ENCODE measurements around the gene C5.

The C5 gene

DNA sequence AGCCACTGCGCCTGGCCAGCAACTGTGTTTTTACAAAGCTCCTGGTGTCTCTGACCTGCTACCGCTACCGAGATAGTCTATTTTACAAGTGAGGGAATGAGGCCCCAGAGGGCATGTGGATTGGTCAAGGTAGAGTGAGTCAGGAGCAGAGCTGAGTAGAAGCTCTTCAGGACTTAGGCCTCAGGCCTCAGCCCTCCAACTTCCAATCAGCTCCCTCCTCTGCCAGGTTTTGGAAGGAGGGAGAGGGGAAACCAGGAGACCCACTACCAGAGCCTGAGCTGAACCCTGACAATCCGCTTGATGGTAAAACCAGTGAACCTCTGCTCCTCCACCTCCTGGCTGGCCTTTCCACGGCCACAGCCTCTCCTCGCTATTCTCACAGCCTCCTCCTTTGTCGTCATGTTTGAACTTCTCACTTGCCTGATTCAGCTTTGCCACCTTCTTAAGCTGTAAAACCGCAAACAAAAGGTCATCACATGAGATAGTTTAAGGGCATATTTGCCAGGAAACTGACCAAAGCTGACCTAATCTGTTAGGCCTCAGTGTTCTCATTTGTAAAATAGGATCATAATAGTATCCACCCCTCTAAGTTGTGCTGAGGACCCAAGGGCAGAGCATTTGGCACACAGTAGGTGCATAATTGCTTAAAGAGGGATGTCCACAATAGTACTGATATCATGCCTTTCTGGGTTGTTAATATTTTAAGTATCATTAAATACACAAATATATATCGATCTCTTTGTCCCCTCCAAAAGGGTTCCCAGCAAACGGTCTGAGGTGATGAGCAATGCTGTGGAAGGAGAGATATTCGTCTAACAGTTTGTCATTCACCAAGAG, 125.2 kb downstream of the C5 start:
- DNase-seq (ENCODE audit: low read depth in 2 of 2): no peak

DNA sequence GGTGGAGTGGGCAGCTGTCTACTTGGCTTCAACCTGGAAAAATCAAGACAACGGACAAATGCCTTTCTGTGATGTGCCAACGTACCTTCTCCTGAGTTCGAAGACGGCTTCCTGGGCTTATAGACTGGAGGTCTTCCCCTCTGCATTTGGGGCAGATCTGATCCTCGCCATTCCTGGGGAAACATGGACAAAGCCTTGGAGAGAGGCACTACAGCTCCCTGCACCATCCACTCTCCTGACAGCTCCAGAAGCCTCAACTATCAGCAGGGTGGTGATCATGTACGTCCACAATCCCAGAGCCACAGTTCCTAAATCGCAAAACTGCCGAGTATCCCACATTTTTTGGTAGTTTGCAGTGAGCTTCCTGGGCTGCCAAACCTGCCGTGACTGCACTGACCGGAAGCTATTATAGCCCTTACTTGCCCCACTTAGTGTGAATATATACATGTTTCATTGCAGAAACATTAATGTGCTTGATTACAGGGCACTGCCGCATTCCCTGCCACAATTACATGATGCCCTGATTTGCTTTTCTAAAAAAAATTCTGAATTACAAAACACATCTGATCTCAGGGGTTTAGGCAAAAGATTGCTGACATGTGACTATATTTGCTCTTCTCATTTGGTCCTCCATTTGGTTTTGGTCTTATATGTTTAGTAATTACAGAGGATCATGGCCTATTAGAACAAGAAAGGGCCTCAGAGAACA, 126.3 kb downstream of the C5 start:
- no peak for DNase-seq (ENCODE audit: low read depth in 2 of 2)

DNA sequence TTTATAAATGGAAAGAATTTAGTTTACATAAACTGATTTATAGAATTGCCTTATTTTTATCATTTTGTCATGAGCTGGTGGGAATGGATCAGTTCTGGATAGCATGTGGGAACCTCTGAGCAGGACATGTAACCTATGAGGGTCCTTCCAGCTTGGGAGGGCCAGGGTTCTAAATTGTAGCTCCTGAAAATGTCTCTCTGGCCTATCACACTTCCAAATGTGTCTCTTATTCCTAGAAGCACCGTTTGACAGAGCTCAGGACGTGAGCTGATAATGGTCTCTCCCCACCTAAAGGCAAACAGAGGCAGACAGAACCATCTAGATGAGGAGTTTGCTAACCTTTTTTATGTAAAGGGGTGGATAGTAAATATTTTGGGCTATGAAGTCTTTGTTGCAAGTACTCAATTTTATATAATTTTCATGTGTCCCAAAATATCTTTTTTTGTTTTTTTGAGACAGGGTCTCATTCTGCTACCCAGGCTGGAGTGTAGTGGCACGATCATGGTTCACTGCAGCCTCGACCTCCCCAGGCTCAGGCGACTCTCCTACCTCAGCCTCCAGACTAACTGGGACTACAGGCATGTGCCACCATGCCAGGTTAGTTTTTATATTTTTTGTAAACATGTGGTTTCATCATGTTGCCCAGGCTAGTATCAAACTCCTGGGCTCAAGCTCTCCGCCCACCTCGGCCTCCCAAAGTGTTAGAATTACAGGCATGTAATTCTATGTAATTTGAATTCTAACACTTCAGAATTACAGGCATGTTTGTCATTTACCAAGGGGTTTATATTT, 127.5 kb downstream of the C5 start:
- no peak for DNase-seq (ENCODE audit: low read depth in 2 of 2)

DNA sequence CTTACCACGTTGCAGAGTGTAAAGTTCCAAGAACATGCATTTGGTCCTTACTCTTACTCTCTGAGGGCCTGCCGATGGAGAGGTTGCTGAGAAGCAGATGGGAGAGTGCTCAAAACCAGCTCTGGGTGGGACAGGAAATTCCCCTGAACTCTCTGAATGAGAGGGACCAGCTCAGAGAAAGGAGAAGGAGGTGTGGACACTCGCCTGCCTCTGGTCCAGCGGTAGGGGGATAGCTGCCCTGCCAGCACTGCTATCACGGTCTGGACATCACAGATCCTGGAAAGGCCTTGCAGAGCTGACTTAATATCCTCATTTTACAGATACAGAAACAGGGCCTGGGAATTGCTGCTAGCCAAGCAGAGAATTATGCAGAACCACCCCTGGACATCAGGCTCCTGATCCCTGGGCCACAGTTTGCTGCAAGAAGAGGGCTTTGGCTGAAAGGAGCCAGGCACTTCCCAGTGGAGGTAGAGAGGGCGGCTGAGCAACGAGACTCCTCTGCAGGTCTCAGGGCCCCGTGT, 128.4 kb downstream of the C5 start:
- no peak for DNase-seq (ENCODE audit: low read depth in 2 of 2)

DNA sequence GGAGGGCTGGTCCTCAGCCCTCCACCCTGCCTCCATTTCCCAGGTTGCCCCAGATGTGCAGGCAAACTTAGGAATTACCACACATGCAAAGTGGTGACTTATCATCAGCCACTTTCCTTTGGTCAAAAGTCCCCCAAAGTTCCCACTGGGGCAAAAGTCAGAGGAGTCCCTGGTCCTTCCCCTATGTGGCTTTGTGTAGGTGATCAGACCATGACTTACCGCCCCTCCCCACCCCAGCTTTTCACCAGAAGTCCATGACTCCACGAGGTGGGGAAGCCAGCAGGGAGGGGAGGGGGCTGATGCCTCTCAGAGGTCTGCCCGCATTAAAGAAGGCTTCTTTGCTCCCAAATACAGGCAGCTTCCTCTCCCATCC, 129.3 kb downstream of the C5 start:
- no peak for DNase-seq (ENCODE audit: low read depth in 2 of 2)

DNA sequence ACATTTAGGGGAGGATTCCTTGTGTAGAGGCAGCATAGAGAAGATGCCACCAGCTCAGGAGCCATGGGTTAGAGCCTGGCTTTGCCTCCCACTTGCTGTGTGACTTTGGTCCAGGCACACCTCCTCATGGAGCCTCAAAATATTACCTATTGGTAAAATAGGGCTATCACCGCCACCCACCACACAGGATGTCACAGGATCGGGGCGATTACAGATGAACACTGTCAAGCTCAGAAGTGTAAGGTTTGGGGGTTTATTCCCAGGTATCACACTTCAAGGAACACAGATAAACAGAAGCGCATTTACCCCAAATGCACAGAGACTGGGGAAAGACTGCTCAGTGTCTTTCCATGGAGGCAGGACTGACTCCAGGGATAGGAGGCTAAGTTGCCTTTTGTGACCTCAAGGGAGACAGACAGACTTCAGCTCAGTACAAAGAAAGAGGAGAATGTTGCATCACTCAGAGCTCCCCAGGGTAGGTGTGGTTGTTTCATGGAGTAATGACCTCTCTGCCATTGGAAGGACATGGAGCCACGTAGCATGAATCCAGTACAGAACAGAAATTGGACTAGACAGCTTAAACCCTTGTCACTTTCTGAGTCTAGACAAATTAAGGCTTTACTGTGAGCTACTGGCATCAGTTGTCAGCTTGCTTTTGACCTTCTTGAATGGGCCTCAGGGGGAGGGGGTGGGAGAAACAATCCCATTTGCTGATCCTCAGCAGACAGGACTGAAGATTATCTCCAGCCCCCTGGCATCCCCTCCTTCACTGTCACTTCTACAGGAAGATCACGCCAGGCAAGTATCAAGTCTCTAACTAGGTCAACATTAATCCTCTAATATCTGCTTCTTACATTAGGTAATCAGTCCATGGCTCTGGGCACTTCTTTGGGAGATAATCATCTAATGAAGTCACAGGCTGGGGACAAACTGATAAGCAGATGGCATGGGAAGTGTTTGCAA, 130.0 kb downstream of the C5 start:
- DNase-seq (ENCODE audit: low read depth in 2 of 2): no peak

DNA sequence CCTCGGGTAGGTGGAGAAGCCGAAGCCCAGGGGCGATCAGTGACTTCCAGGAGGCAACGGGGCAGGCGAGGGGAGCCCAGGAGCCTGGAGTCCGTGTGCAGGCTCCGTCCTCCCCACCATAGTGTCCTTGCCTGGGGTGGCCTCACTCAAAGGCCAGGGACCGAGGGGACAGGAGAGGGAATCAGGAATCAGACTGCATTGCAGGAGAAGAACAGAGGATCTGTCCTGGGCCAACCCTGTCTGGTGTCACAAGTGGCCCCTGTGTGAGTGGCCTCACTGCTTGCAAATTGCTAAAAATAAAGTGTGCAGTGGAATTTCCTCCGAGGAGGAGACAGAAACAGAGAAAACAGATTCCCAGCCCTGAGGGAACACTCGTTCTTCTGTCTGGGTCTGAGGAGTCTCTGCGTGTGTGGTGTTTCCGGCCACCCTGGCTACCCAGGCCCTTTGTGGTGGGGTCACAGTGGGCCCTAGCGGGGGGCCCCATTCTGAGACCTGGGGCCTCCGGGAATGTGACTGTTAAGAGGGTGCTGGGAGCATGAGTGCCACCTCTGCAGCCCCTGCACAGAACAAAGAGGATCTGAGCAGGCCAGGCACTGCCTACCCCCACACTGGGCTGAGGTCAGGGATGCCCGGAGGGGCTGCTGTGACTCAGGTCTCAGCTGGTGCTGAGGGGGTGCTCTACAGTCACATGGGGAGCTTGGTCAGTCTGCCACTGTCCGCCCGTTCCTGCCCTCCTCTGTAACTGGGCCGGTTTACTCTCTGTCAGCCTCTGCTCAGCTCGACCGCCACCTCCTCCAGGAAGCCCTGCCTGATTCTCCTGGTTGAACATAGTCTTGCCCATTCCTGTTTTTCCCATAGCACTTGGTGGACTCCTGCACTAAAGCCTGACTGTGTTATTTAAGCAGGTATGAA, 130.9 kb downstream of the C5 start:
- no peak for DNase-seq (ENCODE audit: low read depth in 2 of 2)

DNA sequence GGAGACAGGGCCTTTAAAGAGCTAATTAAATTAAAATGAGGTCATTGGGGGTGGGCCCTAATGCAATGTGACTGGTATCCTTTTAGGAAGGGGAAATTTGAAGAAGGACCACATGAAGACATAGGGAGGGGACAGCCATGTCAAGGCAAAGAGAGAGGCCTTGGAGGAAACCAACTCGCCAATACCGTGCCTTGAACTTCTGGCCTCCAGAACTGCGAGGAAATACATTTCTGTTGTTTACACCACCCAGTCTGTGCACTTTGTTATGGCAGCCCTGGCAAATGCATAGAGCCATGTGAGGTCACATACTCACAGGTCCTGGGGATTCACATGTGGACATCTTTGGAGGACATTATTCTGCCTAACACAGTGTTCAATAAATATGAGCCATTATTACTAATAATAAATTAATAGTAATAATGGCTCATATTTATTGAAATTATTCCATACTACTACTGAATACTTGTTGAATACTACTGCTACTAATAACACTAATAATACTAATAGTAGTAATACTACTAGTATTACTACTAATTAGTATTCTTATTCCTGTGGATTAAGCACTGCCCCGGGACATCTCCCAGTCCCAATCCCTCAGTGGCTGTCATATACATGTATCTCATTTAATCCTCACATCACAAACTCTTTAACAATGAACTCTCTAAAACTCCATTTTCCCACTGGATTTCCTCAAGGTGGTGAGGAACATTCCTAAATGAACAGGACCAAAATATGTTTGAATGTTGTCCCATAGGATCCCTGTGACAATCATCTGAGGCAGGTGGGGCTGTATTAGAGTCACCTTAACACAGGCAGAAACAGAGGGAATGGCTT, 131.9 kb downstream of the C5 start:
- no peak for DNase-seq (ENCODE audit: low read depth in 2 of 2)

DNA sequence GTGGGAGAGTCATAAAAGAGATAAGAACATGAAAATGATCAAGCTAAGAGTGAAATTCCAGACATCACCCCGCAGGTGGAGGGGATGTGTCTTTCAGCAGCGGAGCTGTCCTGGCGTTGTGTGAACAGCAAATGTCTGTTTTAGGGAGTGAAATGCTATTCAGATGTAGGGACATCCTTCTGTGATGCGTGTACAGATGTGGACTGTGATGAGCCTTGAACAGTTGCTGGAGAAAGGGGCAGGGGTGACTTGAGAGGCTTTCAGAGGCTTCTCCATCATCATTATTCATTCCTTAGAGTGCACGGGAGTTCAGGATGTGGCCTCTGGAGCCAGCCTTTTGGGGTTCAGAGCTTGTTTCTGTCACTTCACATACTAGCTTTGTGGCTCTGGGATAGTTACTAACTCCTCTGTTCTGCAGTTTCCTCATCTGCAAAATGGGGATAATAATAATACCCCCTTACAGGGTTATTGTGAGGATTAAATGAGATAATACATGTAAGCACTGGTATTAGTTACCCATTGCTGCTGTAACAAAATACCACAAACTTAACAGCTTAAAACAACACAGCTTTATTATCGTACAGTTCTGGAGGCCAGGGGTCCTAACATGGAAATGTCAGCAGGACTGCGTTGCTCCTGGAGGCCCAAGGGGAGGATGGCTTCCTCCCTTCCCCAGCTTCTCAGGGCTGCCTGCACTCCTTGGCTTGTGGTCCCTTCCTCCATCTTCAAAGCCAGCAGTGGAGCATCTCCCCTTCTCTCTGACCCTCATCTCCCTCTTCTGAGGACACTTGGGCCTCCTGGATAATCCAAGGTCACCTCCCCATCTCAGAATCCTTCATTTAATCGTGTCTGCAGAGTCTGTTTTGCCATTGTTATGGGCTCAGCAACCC, 132.8 kb downstream of the C5 start:
- DNase-seq (ENCODE audit: low read depth in 2 of 2): no peak

DNA sequence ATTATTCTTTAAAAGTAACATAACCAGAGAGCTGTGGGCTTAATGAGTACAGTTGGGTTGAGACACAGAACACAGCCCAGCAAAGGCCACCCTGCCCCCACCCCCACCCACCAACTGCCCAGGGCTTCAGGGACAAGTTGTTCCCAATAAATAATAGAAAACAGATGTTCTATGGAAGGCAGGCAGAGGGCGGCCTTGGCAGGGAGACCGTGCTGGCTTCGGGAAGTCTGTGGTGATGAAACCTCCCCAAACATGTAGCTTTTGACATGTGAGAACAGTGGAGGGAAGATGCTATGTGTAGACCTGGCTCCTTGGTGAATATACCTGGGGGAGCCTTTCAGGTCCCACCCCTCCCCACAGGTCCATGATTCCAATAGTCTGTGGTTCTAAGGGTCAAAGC, 133.5 kb downstream of the C5 start:
- DNase-seq (ENCODE audit: low read depth in 2 of 2): no peak

DNA sequence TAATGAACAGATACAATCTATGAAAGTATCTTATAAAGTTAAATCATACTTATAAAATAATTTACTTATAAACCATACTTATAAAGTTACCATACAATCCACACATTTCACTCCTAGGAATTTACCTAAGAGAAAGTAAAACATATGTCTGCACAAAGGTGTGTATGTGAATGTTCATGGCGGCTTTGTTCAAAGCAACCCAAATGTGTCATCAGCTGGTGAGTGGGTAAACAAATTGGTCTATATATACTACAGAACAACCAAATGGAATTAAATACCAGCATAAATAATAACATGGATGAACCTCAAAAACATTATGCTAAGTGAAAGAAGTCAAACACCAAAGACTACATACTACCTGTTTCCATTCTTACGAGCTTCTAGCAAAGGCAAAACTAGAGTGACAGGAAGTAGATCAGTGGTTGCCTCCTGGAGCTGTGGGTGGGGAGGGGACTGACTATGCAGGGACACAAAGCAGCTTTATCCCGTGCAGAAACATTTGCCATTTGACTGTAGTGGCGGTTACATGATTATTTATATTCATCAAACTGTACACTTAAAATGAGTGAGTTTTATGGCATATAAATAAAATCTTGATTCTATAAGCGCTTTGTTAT, 134.1 kb downstream of the C5 start:
- DNase-seq (ENCODE audit: low read depth in 2 of 2): no peak

DNA sequence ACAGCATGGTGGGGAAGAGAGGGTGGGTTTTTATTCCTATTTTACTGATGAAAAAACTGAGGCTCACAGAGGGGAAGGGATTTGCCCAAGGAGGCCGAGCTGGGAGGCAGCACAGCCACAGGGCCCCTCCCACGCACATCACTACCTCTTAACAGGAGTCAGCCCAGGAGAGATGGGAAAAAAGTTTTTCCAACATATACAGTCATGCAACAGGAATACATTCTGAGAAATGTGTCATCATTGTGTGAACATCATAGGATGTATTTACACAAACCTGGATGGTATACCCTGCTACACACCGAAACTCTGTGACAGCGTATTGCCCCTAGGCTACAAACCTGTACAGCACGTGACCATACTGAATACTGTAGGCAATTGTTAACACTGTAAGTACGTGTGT, 135.1 kb downstream of the C5 start:
- no peak for DNase-seq (ENCODE audit: low read depth in 2 of 2)

DNA sequence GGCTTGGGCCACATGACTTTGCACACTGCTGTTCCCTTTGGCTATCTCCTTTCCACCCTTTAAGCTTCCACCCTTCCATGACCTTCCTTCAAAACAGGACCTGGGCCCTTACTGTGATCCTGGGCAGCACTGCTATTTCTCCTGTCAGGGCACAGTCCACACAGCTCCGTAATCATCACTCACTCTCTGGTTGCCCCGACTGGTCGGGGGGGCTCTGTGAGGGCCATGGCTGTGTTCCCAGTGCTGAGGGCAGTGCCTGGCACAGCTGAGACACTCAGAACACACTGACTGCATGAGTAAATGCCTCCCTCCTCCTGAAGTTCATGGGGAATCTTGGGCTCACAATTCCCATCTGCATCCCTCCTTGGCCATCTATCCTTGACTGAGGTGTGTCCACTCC, 135.7 kb downstream of the C5 start:
- DNase-seq (ENCODE audit: low read depth in 2 of 2): no peak

DNA sequence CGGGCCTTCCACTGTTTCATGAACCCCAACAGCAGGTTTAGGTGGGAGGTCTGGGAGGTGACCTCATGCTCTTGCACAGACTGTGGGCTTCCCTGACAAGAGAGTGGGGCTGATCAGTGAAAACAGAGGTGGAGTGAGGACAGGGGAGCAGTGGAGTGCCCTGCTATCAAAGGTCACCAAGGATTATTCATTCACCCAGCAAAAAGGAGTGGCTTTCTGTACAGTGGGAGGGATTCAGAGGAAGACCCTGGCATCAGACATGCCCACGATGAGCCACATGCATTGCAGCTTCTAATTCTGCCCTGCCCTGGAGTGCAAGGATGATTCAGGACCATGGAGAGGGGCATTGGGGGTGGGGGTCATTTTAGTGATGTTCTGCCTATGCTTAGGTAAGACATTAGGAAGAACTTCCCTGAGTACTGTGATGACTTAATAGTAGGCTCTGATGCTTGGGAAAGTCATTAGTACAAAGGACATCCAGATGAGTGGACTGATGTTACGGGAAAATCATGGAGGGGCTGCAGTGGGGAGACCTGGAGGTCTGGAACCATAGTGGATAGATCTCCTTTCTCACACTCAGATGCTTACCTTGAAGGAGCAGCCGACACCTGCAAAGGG, 136.3 kb downstream of the C5 start:
- DNase-seq (ENCODE audit: low read depth in 2 of 2): no peak

DNA sequence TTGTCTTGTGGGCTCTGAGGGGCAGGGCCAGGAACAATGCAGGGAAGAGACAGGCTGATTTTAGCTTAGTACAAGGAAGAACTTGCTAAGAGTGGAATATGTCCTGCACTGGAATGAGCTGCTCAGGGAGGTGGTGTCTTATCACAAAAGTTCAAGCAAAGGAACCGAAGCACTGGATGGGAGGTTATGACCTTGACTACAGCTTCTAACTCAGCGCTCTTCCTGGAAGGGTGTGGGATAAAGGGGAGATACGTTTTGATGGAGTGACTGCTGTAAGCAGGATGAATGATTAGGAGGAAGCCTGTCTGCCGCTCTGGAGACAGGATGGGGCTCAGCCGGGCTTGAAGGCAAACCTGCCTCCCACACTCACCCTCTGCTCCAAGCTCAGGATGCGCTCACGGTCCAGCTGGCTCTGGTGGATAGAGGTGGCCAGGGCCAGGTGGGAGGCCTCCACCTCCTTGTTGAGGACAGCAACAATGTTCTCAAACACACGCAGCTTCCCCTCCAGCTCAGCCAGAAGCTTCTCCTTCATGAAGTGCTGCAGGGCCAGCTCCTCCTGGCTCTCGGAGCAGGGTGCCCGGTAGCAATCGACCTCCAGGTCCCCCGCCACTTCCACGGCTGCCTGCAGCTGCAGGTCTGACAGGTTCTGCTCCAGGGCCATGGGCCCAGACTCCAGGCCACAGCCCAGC, 137.0 kb downstream of the C5 start:
- no peak for DNase-seq (ENCODE audit: low read depth in 2 of 2)

DNA sequence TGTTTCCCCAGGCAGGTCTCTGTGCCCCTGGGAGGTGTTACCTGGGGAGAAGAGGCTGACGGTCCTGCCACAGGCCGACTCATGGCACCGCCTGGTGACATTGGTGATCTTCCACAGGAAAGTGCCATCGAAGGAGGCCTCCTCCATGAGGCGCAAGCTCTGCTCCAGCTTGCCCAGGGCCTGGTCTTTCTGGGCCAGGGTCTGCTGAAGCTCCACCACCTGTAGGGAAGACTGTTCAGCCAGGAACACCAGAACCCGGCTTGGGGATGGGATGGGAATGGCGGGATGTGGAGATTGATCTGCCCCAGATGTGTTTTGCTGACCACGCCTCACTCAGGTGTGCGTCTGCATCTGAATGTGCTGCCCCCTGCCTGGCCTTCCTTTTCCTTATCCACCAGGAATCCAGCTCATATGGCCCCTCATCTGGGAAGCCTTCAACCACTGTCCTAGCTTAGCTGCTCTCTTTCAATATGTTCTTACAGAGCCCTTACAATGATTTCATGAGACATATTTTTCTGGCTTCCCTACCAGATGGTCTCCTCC, 138.7 kb downstream of the C5 start:
- no peak for DNase-seq (ENCODE audit: low read depth in 2 of 2)

Measured in stimulated activated CD8-positive, alpha-beta memory T cell treated with anti-CD3 and anti-CD28 coated beads, Interleukin-2, amount 100 ng/mL, for 48 hours (primary cell).